ENCODE results near the gene FANCE.

DNA sequence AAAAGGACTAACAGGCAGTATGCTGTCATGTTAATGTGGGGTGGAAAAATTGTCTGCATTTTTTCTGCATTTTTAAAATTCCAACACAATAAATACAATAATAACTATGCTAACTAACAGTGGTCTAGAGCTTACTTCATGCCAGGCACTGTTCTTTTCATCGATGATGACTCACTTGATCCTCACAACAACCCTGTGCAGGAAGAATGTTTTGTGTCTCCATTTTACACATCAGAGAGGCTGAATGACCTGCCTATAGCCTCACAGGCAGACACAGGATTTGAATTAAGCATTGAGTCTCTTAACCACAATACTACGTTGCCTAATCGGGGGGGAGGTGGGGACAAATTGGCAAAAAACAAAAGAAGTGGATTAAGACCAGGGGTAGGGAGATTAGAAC lies 26.9 kb upstream of the FANCE start:
- TF ChIP-seq, protein P1, sequence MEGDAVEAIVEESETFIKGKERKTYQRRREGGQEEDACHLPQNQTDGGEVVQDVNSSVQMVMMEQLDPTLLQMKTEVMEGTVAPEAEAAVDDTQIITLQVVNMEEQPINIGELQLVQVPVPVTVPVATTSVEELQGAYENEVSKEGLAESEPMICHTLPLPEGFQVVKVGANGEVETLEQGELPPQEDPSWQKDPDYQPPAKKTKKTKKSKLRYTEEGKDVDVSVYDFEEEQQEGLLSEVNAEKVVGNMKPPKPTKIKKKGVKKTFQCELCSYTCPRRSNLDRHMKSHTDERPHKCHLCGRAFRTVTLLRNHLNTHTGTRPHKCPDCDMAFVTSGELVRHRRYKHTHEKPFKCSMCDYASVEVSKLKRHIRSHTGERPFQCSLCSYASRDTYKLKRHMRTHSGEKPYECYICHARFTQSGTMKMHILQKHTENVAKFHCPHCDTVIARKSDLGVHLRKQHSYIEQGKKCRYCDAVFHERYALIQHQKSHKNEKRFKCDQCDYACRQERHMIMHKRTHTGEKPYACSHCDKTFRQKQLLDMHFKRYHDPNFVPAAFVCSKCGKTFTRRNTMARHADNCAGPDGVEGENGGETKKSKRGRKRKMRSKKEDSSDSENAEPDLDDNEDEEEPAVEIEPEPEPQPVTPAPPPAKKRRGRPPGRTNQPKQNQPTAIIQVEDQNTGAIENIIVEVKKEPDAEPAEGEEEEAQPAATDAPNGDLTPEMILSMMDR (IDR thresholded peaks at IDR 0.05): no peak
- TF ChIP-seq EZH2 (IDR thresholded peaks at IDR 0.05) (no peak), EZH2phosphoT487 (IDR thresholded peaks at IDR 0.05) (no peak)

Measured in neural progenitor cell (in vitro differentiated cells).